Left renal cortex interstitium (tissue), 4 donors: ENCODE data around the gene ITGB2. TPM values are rescaled to one million over a fixed set of nuclear protein-coding genes. Genes with fewer than 3 reads are reported as not detected.

Experiments used
- DNase-seq, 4 donors: peaks; one replicate each; pipeline ENCODE4 v3.0.0-alpha.2; 2013; ENCODE audit warnings: low read depth in 4 of 4, low spot score in 2 of 4, missing footprints in 1 of 4
- polyA plus RNA-seq, 4 donors: library from polyadenylated mRNA; unstranded; fragments of 120-200 nt; gene quantifications; one replicate each; pipeline ENCODE4 v1.2.1, GENCODE V29; 2013; ENCODE audit not compliant: insufficient read length in 4 of 4

Gene ITGB2
- polyA plus RNA-seq, 4 donors: 9.2 to 21.6 (median 12.1) TPM

- DNase-seq: no peak
Measured at GRCh38 chr21:44900559-44901251, 20.0 kb downstream of the ITGB2 start.

DNA sequence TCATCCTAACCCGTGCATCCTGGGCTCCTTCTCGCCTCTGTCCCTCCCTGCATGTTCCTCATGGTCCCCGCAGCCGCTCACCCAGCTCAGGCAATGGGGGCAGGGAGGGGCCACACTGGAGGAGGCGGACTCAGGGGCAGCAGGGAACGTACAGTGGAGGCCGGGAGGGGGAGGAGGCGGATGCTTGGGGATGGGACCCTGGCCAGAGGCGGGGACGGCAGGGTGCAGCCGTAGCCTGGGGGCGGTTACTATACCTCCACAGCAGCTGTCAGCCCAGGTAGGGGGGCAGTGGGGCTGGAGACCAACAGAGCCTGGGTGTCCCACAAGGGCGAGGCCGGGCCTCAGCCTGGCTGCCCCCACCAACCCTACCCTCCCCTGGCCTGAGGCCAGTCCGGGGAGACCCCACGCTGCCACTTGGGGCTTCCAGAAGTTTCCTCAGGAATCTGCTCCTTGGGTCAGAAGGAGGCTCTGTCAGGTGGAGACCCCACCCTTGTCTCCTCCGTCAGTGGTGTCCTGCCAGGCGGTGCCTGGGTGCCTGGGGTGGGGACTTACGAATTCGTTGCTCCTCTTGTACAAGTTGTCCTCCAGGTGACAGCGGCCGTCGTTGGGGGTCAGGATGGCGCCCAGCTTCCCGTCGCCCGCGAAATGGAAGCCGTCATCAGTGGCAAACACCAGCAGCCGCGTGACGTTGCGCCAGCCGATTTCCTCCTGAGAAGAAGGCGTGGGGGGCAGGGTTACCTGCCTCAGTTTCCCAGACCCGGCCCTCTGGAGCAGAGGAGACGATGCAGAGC is 20.7 kb downstream of the ITGB2 start:
- no peak for DNase-seq

- no peak for DNase-seq
Measured at GRCh38 chr21:44898851-44899767, 21.6 kb downstream of the ITGB2 start.

DNA sequence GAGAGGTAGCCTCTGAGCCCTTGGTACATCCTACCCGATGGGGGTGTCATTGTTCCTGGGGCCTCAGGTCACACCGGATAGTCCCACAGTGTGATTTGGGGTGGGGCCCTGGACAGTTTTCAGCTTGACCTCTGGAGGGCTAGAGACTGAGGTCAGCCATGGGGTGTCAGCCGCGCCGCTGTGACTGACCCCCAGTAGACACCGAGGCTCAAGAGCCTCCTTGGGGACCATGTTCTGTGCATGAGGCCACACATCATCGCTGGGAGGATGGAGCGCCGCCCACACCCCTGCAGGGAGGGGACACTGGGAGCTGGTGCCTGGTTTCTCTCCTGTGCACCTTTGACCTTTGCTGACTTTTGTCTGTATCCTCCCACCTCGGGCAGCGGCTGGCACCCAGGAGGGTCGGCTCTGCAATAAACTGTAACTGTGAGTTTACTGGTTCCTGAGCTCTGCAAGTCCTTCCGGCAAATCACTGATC is 22.6 kb downstream of the ITGB2 start:
- DNase-seq: no peak

GRCh38 chr21:44897326-44898010 is 23.2 kb downstream of the ITGB2 start:
- no peak for DNase-seq

DNA sequence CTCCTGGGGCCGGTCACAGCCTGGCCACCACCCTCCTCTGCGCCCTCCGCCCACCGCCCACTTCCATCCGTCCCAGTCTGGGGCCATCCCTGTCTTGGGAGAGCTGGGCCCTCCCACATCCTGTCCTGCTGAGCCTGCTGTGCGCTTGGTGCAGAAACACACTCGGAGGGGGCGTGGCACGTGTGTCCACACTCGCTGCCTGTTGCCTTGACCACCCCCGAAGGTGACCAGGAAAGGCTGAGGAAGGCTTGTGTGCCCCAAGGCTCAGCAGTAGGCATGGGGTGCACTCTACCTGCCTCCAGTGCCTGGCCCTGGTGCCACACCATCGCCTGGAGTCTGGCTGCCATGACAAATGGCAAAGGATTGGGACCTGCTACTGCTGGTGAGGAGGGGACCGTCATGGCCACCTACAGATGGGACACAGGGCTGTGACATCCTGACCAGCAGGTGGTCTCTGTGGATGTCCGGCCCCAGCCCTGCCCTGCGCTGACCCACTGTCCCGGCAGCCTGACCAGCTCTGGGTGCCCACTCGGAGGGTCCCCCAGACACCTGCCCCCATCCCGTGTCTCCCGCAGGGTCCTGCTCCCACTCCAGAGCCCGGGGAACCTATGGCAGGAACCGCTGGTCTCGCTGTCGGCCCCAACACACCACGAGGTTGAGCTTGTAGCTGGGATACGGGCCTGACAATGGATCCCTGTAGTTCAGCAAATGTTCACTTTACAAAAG is 24.0 kb downstream of the ITGB2 start:
- DNase-seq: no peak

GRCh38 chr21:44895859-44896258 is 24.8 kb downstream of the ITGB2 start:
- no peak for DNase-seq

DNA sequence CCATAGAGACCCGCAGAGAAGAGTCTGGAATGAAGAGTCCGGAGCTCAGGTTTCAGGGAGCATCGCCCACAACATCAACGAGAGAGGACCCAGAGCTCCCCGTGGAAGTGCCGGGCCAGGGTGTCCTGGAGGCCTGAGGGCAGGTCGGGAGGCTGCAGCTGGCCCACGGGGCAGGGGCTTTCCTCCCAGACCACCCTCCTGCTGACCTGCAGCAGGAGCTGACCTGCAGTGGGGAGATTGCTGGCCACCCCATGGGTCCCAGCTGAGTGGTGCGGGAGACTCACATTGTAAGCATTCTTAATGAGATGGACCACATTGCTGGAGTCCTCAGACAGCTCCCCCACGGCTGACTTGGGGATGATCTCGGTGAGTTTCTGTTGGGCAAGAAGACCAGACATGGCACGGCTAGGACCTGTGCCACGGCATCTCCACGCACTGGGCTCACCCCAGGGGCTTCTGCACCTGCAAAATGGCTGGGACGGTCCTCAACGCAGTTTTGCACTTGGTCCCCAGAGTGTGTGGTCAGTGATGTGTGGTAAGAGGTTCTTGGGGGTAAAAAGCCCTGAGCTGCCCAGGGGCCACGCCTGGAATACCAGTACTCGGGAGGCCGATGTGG is 25.9 kb downstream of the ITGB2 start:
- no peak for DNase-seq

DNA sequence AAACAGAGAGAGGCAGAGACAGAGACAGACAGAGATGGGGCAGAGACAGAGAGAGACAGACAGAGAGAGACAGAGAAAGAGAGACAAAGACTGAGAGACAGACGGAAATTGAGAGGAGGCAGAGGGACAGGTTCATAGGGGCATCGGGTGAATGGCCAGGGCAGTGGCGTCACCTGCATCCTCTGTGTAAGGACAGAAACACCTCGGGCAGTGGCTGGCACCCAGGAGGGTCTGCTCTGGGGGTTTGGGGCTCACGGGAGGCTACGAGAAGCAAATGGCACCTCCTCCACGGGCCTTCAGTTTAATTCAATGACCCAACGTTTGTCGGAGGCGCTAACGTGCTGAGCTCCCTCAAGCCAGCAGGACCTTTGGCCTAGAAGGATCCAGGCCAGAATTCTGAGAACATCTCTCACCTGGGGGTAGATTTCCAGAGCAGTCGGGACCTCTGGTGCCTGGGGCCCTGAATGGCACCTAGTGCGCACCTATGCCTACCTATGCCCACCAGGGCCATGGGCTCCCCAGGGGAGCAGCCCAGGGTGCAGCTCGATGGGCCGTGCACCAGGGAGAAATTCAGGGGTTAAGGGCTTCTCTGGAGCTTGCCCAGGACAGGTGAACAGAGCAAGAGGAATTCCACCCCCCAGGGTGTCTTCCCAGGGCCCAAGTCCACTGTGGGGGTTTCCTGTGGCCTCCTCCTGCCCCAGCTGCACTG is 26.6 kb downstream of the ITGB2 start:
- DNase-seq: no peak

DNA sequence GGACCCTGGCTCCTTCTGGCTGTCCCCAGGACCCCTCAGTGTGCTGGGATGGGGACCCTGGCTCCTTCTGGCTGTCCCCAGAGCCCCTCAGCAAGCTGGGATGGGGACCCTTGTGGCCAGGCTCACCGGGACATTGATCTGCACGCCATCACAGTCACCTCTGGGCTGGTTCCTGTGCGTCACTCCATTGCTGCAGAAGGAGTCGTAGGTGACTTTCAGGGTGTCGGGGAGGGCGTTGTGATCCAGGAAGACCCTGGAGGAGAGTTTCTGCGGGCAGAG is 27.5 kb downstream of the ITGB2 start:
- no peak for DNase-seq

- no peak for DNase-seq
Measured at GRCh38 chr21:44892536-44893277, 28.0 kb downstream of the ITGB2 start.

DNA sequence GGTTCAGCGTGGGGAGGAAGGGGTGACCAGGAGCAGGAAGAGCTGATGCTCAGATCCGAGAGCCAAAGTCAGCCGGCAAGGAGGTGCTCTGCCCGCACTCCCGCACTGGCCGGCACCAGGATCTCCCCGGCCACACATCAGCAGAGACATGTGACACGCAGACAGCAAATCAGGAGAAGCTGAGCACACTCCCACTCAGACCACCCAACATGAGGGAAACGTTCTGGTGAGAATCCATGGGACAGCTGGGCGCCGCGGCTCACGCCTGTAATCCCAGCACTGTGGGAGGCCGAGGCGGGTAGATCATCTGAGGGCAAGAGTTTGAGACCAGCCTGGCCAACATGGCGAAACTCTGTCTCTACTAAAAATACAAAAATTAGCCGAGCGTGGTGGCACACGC is 28.6 kb downstream of the ITGB2 start:
- DNase-seq: no peak

DNA sequence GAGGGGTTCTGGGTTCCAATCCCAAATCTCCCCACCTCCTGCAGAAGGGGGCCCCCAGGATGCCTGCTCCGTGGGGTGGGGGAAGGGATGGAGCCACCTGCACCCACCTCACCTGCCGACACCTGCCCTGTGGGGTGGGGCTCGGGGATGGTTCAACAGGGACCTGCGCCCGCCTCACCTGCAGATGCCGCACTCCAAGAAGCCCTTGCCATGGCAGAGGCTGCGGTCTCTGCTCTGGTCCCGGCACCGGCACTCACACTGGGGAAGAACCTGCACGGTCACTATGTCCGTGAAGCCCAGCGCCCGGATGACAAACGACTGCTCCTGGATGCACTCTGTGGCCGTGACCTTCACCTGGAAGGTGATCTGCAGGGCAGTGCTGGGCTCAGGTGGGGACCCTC is 29.1 kb downstream of the ITGB2 start:
- DNase-seq: no peak

DNA sequence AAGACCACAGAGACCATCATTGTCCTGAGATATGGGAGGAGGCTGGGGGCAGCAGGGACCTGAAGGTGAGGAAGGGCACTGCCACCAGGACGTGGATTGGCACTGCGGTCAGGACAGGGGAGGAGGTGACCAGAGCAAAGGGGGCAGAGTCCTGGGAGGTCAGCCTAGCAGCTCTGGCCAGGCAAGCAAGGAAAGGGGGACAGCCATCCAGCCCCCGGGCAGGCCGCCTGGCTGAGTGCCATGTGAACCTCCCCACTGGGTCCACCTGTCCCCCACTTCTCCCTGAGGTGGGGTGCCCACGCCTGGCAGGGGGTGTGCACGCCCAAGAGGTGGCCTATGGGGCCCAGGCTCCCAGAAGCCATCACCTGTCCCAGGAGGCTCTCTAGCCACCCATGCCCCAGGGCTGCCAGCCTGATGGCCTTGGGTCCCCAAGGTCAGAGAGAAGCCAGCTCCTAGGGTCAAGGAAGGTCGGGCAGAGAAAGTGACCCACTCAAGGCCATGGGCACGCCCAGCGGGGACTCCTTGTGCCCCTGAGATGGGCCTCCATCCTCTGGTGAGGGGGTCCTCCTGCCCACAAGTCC is 29.6 kb downstream of the ITGB2 start:
- DNase-seq: no peak

DNA sequence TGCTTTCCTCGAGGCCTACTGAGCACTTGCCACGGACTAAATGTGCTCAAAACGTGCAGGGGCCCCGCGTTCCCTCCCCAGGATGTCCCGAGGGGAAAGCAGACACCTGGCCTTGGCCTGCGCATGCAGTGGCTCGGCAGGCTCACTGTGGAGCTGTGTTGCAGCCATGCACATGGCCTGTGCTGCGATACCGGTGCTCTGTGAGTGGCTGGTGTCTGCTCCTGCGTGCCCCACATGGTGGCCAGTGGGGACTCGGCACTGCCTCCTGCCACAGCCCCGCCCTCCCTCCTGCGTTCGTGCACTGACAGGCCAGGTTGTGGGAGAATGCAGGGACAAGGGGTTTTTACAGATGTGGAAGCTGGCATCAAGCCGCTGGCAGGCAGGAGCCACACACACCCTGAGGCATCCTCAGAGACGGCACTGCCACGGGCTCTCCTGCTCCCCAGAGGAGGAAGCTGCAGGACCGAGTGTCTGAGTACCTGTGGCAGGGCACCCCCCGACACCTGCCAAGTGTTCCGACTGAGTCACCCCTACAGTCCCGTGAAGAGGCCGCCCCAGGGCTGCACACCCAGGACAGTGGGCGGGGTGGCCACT is 30.3 kb downstream of the ITGB2 start:
- no peak for DNase-seq

GRCh38 chr21:44889625-44890337 is 30.9 kb downstream of the ITGB2 start:
- DNase-seq: no peak
